Left ventricle myocardium superior (tissue), 1 donor: ENCODE data around the gene RAG1. TPM values are rescaled to one million over a fixed set of nuclear protein-coding genes. Genes with fewer than 3 reads are reported as not detected.

ENCODE experiments used
- ATAC-seq: fragments of 200-7000 bp; cut with Tn5 transposase; one replicate; pipeline ENCODE4 v1.9.1; 2020; ENCODE audit warnings: mild to moderate bottlenecking, moderate library complexity
- DNase-seq: peaks from one replicate; pipeline ENCODE4 v3.0.0-alpha.2; 2020
- intact Hi-C: fragments of 100-400 bp; cut with micrococcal nuclease; formaldehyde crosslinking; loops from one replicate; pipeline ENCODE4 v1.11.0; 2022
- total RNA-seq: library from RNA; stranded (reverse); fragmentation: NEBNext Ultra II Directional; extraction: Animal tissue kit (Norgen Biotek cat#: 25700); gene quantifications from one replicate; pipeline ENCODE4 v1.2.1, GENCODE V29; 2021
- donor health status: DM: no; HTN: yes; CAD: no; lungs with severe emphysema.

RAG1 gene
- total RNA-seq, 1 donor from 2014 or later, result 1.4 TPM

- intact Hi-C loops, result no loop called here
- ATAC-seq (no peak), DNase-seq (no peak)
These were observed 15.9 kb downstream of the RAG1 start for GRCh38 chr11:36583667-36584066.

- DNase-seq (no peak), ATAC-seq (no peak)
- intact Hi-C loops, result no loop called here
These were observed 18.7 kb downstream of the RAG1 start for GRCh38 chr11:36586543-36586942.

DNA sequence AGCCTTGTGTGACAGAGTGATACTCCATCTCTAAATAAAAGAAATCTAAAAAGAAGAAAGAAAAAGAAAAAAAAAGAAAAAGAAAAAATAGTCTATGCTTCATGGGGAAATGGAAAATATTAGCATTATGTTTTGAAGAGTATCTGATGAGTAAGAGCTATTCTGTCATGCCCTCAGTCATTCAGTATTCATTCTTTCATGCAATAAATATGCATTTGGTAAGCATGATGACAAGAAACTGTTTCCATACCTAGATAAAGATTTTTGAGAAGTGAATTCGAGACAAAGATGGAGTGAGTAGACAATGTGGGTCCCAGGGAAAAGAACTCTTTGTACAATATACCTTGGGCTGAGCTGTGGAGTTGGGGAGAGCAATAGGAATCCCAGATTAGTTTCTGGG, 20.3 kb downstream of the RAG1 start:
- ATAC-seq, result no peak
- intact Hi-C loops, result no loop called here
- DNase-seq, result no peak

DNA sequence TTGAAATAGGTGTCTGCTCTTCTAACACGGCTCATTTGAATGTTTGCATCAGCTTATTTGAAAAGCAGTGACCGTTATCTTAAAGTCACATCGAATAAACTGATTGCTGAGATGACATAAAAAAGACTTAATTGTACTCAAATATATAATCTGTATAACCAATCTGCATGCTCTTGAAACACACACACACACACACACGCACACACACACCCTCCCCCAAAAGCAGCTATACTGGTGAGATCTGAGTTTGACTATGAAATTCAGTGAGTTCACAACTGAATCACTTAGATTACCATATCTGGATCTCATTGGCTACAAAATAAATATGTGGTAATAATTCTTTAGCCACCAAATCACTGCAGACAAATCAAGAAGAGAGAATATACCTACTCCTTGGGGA, 22.7 kb downstream of the RAG1 start:
- no peak for DNase-seq
- intact Hi-C loops, result no loop called here
- no peak for ATAC-seq

GRCh38 chr11:36591433-36591832, 23.6 kb downstream of the RAG1 start:
- ATAC-seq (no peak), DNase-seq (no peak)
- intact Hi-C loops, result no loop called here

DNA sequence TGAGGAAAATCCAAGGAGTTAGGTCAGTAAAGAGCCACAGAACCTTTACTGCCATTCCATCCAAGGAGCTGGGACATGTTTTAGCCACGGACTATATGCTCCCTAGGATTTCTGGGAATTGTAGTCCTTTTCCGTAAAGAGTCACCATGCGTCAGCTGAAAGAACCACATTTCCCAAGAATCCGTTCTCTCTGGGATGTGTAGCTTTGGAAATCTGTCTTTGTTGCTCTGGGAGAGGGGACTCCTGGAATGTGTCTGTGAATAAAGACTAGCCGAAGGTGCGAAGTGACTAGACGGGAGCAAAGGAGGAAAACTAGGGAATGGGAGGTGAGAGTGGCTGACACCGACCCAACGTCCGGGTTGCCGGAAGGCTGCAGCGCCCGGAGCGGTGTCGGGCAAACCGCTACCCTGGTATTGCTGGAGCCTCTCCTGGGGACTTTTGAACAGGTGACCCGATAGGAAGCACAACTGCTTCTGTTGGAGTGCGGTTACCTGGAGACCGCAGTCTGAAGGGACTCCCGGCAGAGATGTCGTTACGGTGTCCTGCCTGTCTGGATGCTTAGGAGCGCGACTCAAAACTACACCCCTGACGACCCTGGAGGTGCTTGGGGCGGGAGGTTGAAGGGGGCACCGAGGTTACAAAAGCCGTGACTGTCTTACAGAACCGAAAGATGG, 26.6 kb downstream of the RAG1 start, which contains the start of gene IFTAP:
Gene IFTAP (plus strand): TSS at position 187 of the 674 bp plus-strand sequence. CDS start 15,602 bp downstream, outside the sequence.
- DNase-seq (peak; percentile 41), ATAC-seq (peak; percentile 100)
- intact Hi-C loops, result no loop called here

- intact Hi-C loops, result no loop called here
- DNase-seq (no peak), ATAC-seq (no peak)
These were observed 29.1 kb downstream of the RAG1 start for GRCh38 chr11:36596880-36597279.

GRCh38 chr11:36598051-36598450, 30.2 kb downstream of the RAG1 start, which contains the start of gene RAG2:
Gene RAG2 (minus strand): TSS chr11:36598236. CDS start chr11:36594168, 4,068 bp downstream.
- intact Hi-C loops, result no loop called here
- ATAC-seq, result no peak
- no peak for DNase-seq

DNA sequence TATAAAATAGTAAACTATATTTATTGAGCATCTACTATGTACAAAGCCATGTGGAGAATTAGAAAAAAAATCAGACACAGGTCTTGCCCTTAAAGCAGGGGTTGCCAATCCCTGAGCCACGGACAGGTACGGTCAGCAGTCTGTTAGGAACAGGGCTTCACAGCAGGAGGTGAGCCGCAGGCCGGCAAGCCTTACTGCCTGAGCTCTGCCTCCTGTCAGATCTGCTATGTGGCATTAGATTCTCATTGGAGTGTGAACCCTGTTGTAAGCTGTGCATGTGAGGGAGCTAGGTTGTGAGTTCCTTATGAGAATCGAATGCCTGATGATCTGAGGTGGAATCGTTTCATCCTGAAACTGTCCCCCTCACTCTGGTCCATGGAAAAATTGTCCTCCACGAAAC, 32.4 kb downstream of the RAG1 start:
- ATAC-seq (no peak), DNase-seq (no peak)
- intact Hi-C loops, result no loop called here

DNA sequence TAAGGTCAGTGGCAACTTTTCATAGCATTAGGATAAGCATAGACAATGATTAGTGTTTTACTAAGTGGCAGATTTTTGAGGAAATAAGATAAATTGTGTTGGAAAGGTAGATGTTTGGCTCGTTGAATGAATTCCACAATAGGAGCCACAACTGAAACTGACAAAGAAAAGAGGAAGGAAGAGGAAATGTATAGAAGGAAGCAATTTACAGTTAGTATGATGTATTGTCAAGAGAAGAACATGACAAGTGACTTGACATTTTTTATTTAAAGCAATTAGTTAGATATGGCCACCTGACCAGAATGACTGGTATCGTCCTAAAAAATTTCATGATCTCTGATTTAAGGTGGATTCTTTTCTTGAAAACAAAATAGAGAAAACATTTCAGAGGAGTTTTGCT, 33.3 kb downstream of the RAG1 start:
- DNase-seq, result no peak
- intact Hi-C loops, result no loop called here
- no peak for ATAC-seq

DNA sequence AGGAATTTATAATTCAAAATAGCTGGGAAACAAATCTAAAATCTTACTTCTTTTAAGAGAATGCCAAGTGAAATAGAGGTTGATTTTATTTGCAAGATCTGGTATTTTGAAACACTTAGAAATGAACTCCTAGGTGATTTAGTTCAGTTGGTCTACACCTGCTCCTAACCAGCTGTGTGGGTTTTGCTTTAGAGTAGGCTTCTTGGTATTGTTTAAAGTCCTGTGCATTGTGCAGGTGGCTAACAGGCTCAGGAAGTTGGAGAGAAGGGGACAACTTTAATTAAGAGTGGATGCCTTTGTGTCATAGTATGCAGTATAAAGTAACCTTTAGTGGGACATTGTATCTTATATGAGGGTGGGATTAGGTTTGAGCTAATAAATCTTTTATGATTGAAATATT, 34.3 kb downstream of the RAG1 start:
- intact Hi-C loops, result no loop called here
- ATAC-seq, result no peak
- DNase-seq, result no peak

DNA sequence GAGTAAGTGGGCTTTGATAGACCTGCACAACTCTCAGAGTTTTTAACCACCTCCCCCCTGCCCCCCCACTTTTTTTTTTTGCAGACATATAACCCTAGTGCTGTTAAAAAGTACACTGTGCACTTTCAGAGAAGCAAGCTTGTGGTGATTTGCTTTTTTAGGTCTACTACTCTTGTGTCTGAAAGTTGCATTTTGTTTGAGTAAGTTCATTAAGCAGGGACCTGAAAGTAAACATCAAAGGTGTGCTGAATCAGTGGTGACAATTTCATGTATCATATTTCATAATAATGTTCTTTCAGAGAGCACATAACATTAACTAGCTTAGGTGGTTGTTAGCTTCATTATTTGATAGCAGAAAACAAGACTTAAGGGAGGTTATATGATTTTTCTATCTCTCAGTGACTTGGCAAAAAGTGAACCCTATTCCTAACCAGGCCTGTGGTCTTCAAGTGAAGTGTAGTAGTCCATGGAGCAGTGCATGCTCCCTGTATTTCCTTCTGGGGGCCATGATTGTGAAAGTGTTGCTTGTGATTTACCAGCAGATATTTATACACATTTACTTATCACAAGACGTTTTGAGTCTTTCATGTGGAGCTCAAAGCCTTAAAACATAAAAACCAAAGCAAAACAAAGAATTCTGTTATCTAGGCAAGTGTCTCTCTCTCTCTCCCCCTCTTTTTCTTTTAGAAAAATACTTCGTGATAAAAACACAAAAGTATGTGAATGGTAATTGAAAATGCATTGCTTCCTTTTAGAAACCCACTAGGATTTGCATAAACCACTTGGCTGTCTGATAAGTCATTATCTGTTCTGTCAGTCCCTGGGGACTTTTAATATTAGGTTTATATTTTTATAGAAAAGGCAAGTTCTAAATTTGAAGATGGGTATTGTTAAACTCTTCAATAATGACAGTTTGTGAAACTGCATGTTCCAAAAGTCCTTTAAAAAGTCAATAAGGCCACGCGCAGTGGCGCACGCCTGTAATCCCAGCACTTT, 37.7 kb downstream of the RAG1 start:
- DNase-seq (no peak), ATAC-seq (no peak)
- intact Hi-C loops, result no loop called here

GRCh38 chr11:36608491-36609199, 40.8 kb downstream of the RAG1 start:
- no peak for DNase-seq
- no peak for ATAC-seq
- intact Hi-C loops, result no loop called here

DNA sequence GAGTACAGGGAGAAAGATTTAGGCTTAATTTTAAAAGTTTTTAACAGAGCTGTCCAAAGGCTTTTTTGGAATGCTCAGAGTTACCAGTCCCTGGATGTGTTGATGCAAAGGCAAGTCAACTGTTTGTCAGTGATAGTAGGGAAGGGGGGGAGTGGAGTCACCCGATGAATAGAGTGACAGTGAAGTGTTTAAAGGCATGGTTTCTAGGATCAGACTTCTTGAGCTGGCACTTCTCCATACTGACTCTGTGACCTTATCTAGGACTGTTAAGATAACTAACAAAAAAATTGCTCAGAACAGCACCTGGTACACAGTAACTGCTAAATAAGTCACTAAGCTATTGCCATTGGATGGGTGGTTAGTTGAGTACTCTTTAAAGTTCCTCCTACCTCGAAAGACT, 41.6 kb downstream of the RAG1 start:
- intact Hi-C loops, result no loop called here
- no peak for DNase-seq
- ATAC-seq, result peak; percentile 63

- DNase-seq (no peak), ATAC-seq (no peak)
- intact Hi-C loops, result no loop called here
These were observed 48.0 kb downstream of the RAG1 start for GRCh38 chr11:36615826-36616225.

GRCh38 chr11:36617543-36618362, 49.9 kb downstream of the RAG1 start:
- intact Hi-C loops, result no loop called here
- ATAC-seq (no peak), DNase-seq (no peak)

- intact Hi-C loops, result no loop called here
- DNase-seq, result no peak
- no peak for ATAC-seq
These were observed 50.7 kb downstream of the RAG1 start for GRCh38 chr11:36618363-36619047.

GRCh38 chr11:36619502-36619901, 51.7 kb downstream of the RAG1 start:
- ATAC-seq, result no peak
- DNase-seq, result no peak
- intact Hi-C loops, result no loop called here
